HepG2 (cell line): ENCODE measurements around the gene MBTPS1. TPM values are rescaled to one million over a fixed set of nuclear protein-coding genes. Genes with fewer than 3 reads are reported as not detected.

Source experiments
- ATAC-seq: fragments of 200-7000 bp; cut with Tn5 transposase; 3 replicates; pipeline ENCODE4 v1.9.1; 2020; ENCODE audit warnings: mild to moderate bottlenecking, moderate library complexity
- BruUV-seq: library from RNA; stranded (reverse); fragments of 400-500 nt; replicated peaks from 2 replicates; lab custom pipeline; 2021; lab: Mats Ljungman, UMichigan
- CTCF ChIA-PET: fragments of 300-600 bp; formaldehyde crosslinking; extraction: SDS; loops from one replicate; lab custom pipeline; 2021; ENCODE audit warnings: low total read pairs, inconsistent platforms, low intra/inter-chr PET ratio; lab: Yijun Ruan, JAX
- POLR2A ChIA-PET: fragments of 350-600 bp; sonication (Branson Sonifier 250); formaldehyde crosslinking; loops from one replicate; lab custom pipeline; 2020; ENCODE audit warnings: antibody characterized with exemption, inconsistent platforms; lab: Yijun Ruan, JAX
- DNase-seq: peaks from one replicate; pipeline ENCODE4 v3.0.0-alpha.2; 2015; ENCODE audit warnings: low spot score
- FAIRE-seq: peaks from 3 replicates; lab custom pipeline; 2011; peaks lifted over from hg19 to GRCh38; lab: Jason Lieb, UNC
- H2AFZ ChIP-seq: one replicate; pipeline ENCODE4 v1.6.1; 2011; ENCODE audit warnings: low read length, inconsistent platforms
- H3K27ac ChIP-seq: fragments of 300-600 bp; 3 replicates; pipeline ENCODE4 v1.8.0; 2011; ENCODE audit warnings: mixed run types, mild to moderate bottlenecking, mixed read lengths, low read length, inconsistent platforms; ENCODE audit not compliant: insufficient read depth; ENCODE audit errors: extremely low read length
- H3K27me3 ChIP-seq, 2 experiments: fragments of 200-600 bp in 1 of 2; 2 replicates in 1 of 2; 3 replicates in 1 of 2; pipeline versions ENCODE4 v1.6.0 to v1.8.0; 2011; ENCODE audit warnings: low read length in 2 of 2, mild to moderate bottlenecking in 2 of 2, moderate library complexity in 2 of 2, inconsistent platforms in 1 of 2; ENCODE audit not compliant: insufficient read depth in 2 of 2, control insufficient read depth in 1 of 2
- H3K36me3 ChIP-seq, 2 experiments: fragments of 200-600 bp in 1 of 2; replicated peaks in 1 of 2; 2 replicates in 1 of 2; 3 replicates in 1 of 2; pipeline versions ENCODE4 v1.5.1 to v1.8.0; 2011; ENCODE audit warnings: low read length in 2 of 2, inconsistent platforms in 1 of 2; ENCODE audit not compliant: insufficient read depth in 2 of 2, control insufficient read depth in 1 of 2
- H3K4me1 ChIP-seq: 2 replicates; pipeline ENCODE4 v1.5.1; 2012; ENCODE audit warnings: low read length, inconsistent platforms; ENCODE audit not compliant: insufficient read depth
- H3K4me2 ChIP-seq: 2 replicates; pipeline ENCODE4 v1.6.0; 2011; ENCODE audit warnings: low read depth, low read length, inconsistent platforms
- H3K4me3 ChIP-seq, 3 experiments: fragments of 200-600 bp in 1 of 3; sonication (generic), shearing (Covaris generic) in 1 of 3; replicated peaks in 1 of 3; 2 replicates each; pipeline ENCODE4 v1.5.1; 2011 to 2016; ENCODE audit warnings: low read length in 3 of 3, inconsistent platforms in 2 of 3, low read depth in 2 of 3, mild to moderate bottlenecking in 2 of 3, control low read depth in 1 of 3, mixed read lengths in 1 of 3; ENCODE audit not compliant: insufficient read depth in 1 of 3
- H3K79me2 ChIP-seq: one replicate; pipeline ENCODE4 v1.6.1; 2011; ENCODE audit warnings: low read length, inconsistent platforms; ENCODE audit not compliant: insufficient read depth
- H3K9ac ChIP-seq: 2 replicates; pipeline ENCODE4 v1.6.0; 2011; ENCODE audit warnings: mild to moderate bottlenecking, low read depth, low read length, inconsistent platforms; ENCODE audit not compliant: insufficient read depth
- H3K9me3 ChIP-seq: 2 replicates; pipeline ENCODE4 v1.5.1; 2012; ENCODE audit warnings: mild to moderate bottlenecking, low read length
- H4K20me1 ChIP-seq: 2 replicates; pipeline ENCODE4 v1.6.0; 2011; ENCODE audit warnings: inconsistent platforms, mild to moderate bottlenecking, low read length, moderate library complexity; ENCODE audit not compliant: insufficient read depth
- USF2 ChIP-seq, 2 experiments: sonication (generic) in 1 of 2; formaldehyde crosslinking in 1 of 2; IDR thresholded peaks; 2 replicates each; pipeline versions ENCODE4 v1.5.1 to v1.6.1; 2011 to 2020; ENCODE audit warnings: borderline replicate concordance in 1 of 2, low read depth in 1 of 2, low read length in 1 of 2, mild to moderate bottlenecking in 1 of 2, missing genetic modification reagents in 1 of 2, moderate library complexity in 1 of 2
- WGBS: methylation state at CpG from one replicate; pipeline ENCODE4 v1.1.6; 2017; ENCODE audit warnings: low lambda C conversion rate; 5-methylcytosine and 5-hydroxymethylcytosine counted together
- in situ Hi-C: cut with HindIII; loops from 2 replicates; pipeline ENCODE4 v1.10.0; 2017; ENCODE audit warnings: low pct_unique_long_range_greater_than_20kb; ENCODE audit not compliant: extremely low pct_ligation_motif_present
- intact Hi-C: fragments of 100-400 bp; cut with micrococcal nuclease; formaldehyde crosslinking; loops from one replicate; pipeline ENCODE4 v1.10.0; 2022; ENCODE audit not compliant: unreplicated experiment
- polyA plus RNA-seq, 8 experiments: library from polyadenylated mRNA; depleted of rRNA in 3 of 8; stranded (reverse) in 7 of 8; unstranded in 1 of 8; fragments of >200 nt; fragmentation: Illumina TruSeq in 4 of 8; extraction: Trizol in 4 of 8; gene quantifications; 2 replicates each; pipeline versions ENCODE4 v1.2.1 to v1.2.3, GENCODE V29; 2011 to 2016; ENCODE audit warnings: low read depth in 4 of 8, missing spikeins in 1 of 8, mixed read lengths in 1 of 8; ENCODE audit not compliant: insufficient read depth in 1 of 8
- total RNA-seq, 5 experiments: library from RNA; depleted of rRNA; stranded (reverse); fragments of >200 nt; fragmentation: Illumina TruSeq; extraction: Trizol; gene quantifications; 2 replicates each; pipeline ENCODE4 v1.2.3, GENCODE V29; 2016; ENCODE audit warnings: low read depth in 1 of 5
- TF ChIP-seq, protein P1 (sequence below): IDR thresholded peaks from 2 replicates; pipeline ENCODE4 v1.6.1; 2012; ENCODE audit warnings: low read length, improper control_type of control experiment

Gene MBTPS1
- total and polyA plus RNA-seq, 2 of the 13 experiments (the other 11 are each of a cell fraction or from before 2014, with no cell fraction given) = 56.7 to 91.3 TPM

DNA sequence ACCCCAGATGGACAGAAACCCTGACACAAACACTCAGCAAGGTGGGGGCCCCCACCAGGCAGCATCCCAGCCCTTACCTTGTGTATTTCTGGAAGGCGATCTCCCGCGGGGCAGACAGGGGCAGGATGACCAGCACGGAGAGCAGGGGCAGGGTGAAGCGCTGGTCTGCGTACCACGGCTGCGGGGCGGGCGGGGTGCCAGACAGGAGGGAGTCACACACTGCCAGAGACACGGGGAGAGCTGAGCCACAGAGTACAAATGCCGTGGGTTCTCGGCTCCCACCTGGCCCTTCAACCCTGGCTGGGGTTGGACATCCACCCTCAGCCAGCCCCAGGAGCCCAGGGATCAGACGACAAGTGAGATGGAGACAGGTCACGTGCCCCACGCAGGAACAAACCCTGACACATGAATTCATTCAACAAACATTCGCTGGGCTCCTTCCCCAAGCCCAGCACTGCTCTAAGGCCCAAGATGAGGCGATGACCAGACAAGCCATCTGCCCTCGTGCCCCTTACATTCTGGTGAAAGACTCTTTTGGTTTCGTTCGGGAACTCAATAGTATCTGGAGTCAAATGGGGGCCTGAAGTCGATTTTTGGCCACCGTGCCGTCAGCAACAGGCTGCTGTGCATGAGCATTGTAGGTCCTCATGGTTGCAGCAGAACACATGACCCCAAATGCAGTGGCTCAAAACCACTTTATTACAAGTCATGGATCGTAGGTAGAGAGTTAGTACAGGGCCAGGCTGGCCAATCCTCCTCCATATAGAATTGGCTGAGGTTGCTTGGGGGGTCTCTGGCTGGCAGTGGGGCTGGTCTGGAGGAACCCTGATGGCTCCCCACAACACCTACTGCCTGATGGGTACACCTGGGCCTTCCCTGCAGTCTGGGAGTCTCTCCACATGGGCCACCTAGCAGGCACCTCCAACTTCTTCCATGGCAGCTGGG is 83.2 kb downstream of the MBTPS1 start:
- DNase-seq (no peak), FAIRE-seq (no peak)
- H2AFZ ChIP-seq = no peak overlapping the region
- BruUV-seq = no TSS peak
- CTCF ChIA-PET = no interaction called here
- in situ Hi-C loops (no loop called here), intact Hi-C loops (no loop called here)
- no peaks in the 10 kb centered on the region for H4K20me1 ChIP-seq
- H3K27ac ChIP-seq = no peak overlapping the region
- no peaks in the 10 kb centered on the region for H3K9me3 ChIP-seq
- WGBS = 40% methylated on average over 22 of the region's 25 CpGs
- H3K79me2 ChIP-seq = no peaks in the 10 kb centered on the region
- H3K36me3 ChIP-seq = no peaks in the 10 kb centered on the region
- POLR2A ChIA-PET = no interaction called here
- TF ChIP-seq USF2 (IDR thresholded peaks at IDR 0.05; ENCODE audit: low read depth, low read length) (peak; percentile 20; the same call in 1 of the 2 replicates), USF2 (CRISPR knock-in tag; IDR thresholded peaks at IDR 0.05; ENCODE audit: borderline replicate concordance) (no peak)
- TF ChIP-seq, protein P1, sequence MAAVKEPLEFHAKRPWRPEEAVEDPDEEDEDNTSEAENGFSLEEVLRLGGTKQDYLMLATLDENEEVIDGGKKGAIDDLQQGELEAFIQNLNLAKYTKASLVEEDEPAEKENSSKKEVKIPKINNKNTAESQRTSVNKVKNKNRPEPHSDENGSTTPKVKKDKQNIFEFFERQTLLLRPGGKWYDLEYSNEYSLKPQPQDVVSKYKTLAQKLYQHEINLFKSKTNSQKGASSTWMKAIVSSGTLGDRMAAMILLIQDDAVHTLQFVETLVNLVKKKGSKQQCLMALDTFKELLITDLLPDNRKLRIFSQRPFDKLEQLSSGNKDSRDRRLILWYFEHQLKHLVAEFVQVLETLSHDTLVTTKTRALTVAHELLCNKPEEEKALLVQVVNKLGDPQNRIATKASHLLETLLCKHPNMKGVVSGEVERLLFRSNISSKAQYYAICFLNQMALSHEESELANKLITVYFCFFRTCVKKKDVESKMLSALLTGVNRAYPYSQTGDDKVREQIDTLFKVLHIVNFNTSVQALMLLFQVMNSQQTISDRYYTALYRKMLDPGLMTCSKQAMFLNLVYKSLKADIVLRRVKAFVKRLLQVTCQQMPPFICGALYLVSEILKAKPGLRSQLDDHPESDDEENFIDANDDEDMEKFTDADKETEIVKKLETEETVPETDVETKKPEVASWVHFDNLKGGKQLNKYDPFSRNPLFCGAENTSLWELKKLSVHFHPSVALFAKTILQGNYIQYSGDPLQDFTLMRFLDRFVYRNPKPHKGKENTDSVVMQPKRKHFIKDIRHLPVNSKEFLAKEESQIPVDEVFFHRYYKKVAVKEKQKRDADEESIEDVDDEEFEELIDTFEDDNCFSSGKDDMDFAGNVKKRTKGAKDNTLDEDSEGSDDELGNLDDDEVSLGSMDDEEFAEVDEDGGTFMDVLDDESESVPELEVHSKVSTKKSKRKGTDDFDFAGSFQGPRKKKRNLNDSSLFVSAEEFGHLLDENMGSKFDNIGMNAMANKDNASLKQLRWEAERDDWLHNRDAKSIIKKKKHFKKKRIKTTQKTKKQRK = no peak
- TF ChIP-seq, all 625 proteins: peak for 1
- no peak overlapping the region for H3K4me2 ChIP-seq
- no peak overlapping the region for H3K4me3 ChIP-seq
- no peak for ATAC-seq
- H3K9ac ChIP-seq = no peak overlapping the region
- no peaks in the 10 kb centered on the region for H3K4me1 ChIP-seq
- H3K27me3 ChIP-seq = peaks cover 4 to 38% of the 10 kb centered on the region in 2 experiments; a peak in 4 of 5 replicates
